Suprapubic skin (tissue), 4 donors: ENCODE results near the gene IL1RAP.

Source experiments
- POLR2A ChIP-seq, 2 donors: fragments of 450-650 bp; IDR thresholded peaks; one replicate each; pipeline ENCODE4 v1.6.1; 2017; ENCODE audit warnings: antibody characterized with exemption in 2 of 2, mild to moderate bottlenecking in 2 of 2, moderate library complexity in 2 of 2
- POLR2AphosphoS5 ChIP-seq, 3 donors: sonication (generic); formaldehyde crosslinking; IDR thresholded peaks; one replicate each; pipeline ENCODE4 v1.6.1; 2017; ENCODE audit warnings: antibody characterized with exemption in 3 of 3
- TF ChIP-seq, protein P1 (sequence below), 2 donors: fragments of 200-600 bp in 1 of 2; fragments of 450-650 bp in 1 of 2; sonication (generic) in 1 of 2; IDR thresholded peaks; one replicate each; pipeline ENCODE4 v1.5.1; 2016 to 2019; ENCODE audit warnings: antibody characterized with exemption in 2 of 2, mild to moderate bottlenecking in 1 of 2, moderate library complexity in 1 of 2

DNA sequence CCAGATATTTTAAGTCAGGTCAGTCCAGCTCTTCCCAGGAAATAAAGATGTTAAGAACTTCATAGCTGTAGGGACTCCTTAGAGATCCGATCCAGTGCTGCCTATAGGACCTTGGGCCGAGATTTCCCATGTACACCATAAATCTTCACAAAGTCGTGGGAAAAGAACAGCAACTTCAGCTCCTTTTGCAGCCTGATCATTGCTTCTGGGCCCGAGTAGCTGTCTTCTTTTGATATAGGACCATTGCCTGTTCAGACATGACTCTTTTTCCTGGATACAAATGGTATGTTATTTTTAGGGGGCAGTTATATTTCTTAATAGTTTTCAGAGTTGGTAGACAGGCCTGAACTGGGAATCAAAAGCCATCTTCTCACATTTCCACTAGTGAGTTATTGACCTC is 20.5 kb downstream of the IL1RAP start:
- TF ChIP-seq, protein P1, sequence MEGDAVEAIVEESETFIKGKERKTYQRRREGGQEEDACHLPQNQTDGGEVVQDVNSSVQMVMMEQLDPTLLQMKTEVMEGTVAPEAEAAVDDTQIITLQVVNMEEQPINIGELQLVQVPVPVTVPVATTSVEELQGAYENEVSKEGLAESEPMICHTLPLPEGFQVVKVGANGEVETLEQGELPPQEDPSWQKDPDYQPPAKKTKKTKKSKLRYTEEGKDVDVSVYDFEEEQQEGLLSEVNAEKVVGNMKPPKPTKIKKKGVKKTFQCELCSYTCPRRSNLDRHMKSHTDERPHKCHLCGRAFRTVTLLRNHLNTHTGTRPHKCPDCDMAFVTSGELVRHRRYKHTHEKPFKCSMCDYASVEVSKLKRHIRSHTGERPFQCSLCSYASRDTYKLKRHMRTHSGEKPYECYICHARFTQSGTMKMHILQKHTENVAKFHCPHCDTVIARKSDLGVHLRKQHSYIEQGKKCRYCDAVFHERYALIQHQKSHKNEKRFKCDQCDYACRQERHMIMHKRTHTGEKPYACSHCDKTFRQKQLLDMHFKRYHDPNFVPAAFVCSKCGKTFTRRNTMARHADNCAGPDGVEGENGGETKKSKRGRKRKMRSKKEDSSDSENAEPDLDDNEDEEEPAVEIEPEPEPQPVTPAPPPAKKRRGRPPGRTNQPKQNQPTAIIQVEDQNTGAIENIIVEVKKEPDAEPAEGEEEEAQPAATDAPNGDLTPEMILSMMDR (IDR thresholded peaks at IDR 0.05) = no peak
- no peak for TF ChIP-seq POLR2A (IDR thresholded peaks at IDR 0.05)
- no peak for TF ChIP-seq POLR2AphosphoS5 (IDR thresholded peaks at IDR 0.05)
